Mammary epithelial cell (primary cell): ENCODE data around the gene TSLP.

Experiments used
- EZH2 ChIP-seq: IDR thresholded peaks from 2 replicates; pipeline ENCODE4 v1.6.1; 2012; ENCODE audit warnings: low read length, inconsistent platforms, borderline replicate concordance
- TF ChIP-seq, protein P1 (sequence below), 2 donors: IDR thresholded peaks in 1 of 2; conservative IDR thresholded peaks in 1 of 2; 2 replicates each; pipeline ENCODE4 v1.5.1; 2011 to 2012; ENCODE audit warnings: inconsistent platforms in 2 of 2, low read length in 2 of 2, mild to moderate bottlenecking in 2 of 2, control low read depth in 1 of 2, low read depth in 1 of 2; ENCODE audit not compliant: insufficient read depth in 1 of 2; ENCODE audit errors: extremely low read depth in 1 of 2

DNA sequence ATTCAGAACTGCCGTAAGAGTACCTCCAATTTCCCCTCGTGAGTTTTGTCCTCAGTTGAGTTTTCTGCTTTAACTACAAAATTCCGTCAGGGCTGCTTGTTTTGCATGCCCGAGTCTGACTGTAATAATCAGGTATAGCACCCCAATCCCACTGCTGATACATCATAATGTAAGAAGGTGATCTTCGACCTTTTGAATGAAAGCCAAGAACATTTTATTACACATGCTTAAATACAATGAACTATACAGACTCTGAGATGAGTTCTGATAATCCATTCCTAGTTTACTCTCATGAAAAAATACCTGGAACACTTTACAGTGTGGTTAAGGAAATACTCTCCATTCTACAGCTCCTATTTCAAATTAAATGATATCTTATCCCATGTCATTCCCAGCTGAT lies 49.2 kb upstream of the TSLP start:
- TF ChIP-seq, protein P1, sequence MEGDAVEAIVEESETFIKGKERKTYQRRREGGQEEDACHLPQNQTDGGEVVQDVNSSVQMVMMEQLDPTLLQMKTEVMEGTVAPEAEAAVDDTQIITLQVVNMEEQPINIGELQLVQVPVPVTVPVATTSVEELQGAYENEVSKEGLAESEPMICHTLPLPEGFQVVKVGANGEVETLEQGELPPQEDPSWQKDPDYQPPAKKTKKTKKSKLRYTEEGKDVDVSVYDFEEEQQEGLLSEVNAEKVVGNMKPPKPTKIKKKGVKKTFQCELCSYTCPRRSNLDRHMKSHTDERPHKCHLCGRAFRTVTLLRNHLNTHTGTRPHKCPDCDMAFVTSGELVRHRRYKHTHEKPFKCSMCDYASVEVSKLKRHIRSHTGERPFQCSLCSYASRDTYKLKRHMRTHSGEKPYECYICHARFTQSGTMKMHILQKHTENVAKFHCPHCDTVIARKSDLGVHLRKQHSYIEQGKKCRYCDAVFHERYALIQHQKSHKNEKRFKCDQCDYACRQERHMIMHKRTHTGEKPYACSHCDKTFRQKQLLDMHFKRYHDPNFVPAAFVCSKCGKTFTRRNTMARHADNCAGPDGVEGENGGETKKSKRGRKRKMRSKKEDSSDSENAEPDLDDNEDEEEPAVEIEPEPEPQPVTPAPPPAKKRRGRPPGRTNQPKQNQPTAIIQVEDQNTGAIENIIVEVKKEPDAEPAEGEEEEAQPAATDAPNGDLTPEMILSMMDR (conservative IDR thresholded peaks at IDR 0.05 in 1 of 2, IDR thresholded peaks at IDR 0.05 in 1 of 2; ENCODE audit: extremely low read depth in 1 of 2, insufficient read depth in 1 of 2, low read depth in 1 of 2, low read length in 2 of 2) = no peak
- no peak for TF ChIP-seq EZH2
